K562 (cell line): ENCODE data around the gene ACTL7B. TPM values are rescaled to one million over a fixed set of nuclear protein-coding genes. Genes with fewer than 3 reads are reported as not detected.

Source experiments
- ATF3 ChIP-seq, 2 experiments: fragments of 450-650 bp in 1 of 2; sonication (generic) in 1 of 2; formaldehyde crosslinking in 1 of 2; IDR thresholded peaks in 1 of 2; conservative IDR thresholded peaks in 1 of 2; 2 replicates each; pipeline versions ENCODE4 v1.6.1 to v1.8.1; 2016 to 2023; ENCODE audit warnings: mild to moderate bottlenecking in 2 of 2, moderate library complexity in 2 of 2, inconsistent platforms in 1 of 2, missing genetic modification reagents in 1 of 2
- ATF6 ChIP-seq: sonication (generic); formaldehyde crosslinking; IDR thresholded peaks from 2 replicates; pipeline ENCODE4 v1.4.0; 2020; ENCODE audit warnings: mild to moderate bottlenecking, missing genetic modification reagents
- CBFB ChIP-seq: sonication (generic); formaldehyde crosslinking; IDR thresholded peaks from 2 replicates; pipeline ENCODE4 v1.4.0; 2020; ENCODE audit warnings: mild to moderate bottlenecking, missing genetic modification reagents
- HDAC3 ChIP-seq: fragments of 450-650 bp; IDR thresholded peaks from 2 replicates; pipeline ENCODE4 v1.6.1; 2018; ENCODE audit warnings: borderline replicate concordance, mild to moderate bottlenecking, moderate library complexity; ENCODE audit not compliant: partially characterized antibody
- MBD2 ChIP-seq: sonication (generic); IDR thresholded peaks from 2 replicates; pipeline ENCODE4 v1.6.1; 2016; ENCODE audit warnings: low read depth, borderline replicate concordance
- SREBF2 ChIP-seq: sonication (generic); formaldehyde crosslinking; IDR thresholded peaks from 2 replicates; pipeline ENCODE4 v1.4.0; 2020; ENCODE audit warnings: mild to moderate bottlenecking, missing genetic modification reagents
- ZEB2 ChIP-seq: fragments of 450-650 bp; IDR thresholded peaks from 2 replicates; pipeline ENCODE4 v1.6.1; 2016
- ZNF507 ChIP-seq: conservative IDR thresholded peaks from 2 replicates; pipeline ENCODE4 v1.6.1; 2017; ENCODE audit warnings: missing genetic modification characterization, missing compliant biosample characterization
- ZNF655 ChIP-seq: fragments of 250-450 bp; sonication (Bioruptor Pico); IDR thresholded peaks from 2 replicates; pipeline ENCODE4 v1.5.0; 2021
- polyA plus RNA-seq, 8 experiments: library from polyadenylated mRNA; depleted of rRNA in 4 of 8; stranded (reverse) in 5 of 8; unstranded in 3 of 8; fragments of >200 nt; fragmentation: Nextera tagmentation in 2 of 8; fragmentation: Illumina TruSeq in 1 of 8; extraction: Ambion mirVana in 2 of 8; extraction: Trizol in 1 of 8; gene quantifications; 2 replicates each; pipeline versions ENCODE4 v1.2.1 to v1.2.3, GENCODE V29; 2011 to 2014; ENCODE audit warnings: inconsistent platforms in 1 of 8, missing spikeins in 1 of 8
- total RNA-seq, 7 experiments: library from RNA; depleted of rRNA in 6 of 7; stranded (reverse); fragments of >200 nt in 6 of 7; fragmentation: Illumina TruSeq in 2 of 7; extraction: Trizol in 2 of 7; gene quantifications; 2 replicates each; pipeline versions ENCODE4 v1.2.1 to v1.2.3, GENCODE V29; 2011 to 2021; ENCODE audit warnings: low replicate concordance in 1 of 7

Gene ACTL7B
- total and polyA plus RNA-seq, 9 of the 15 experiments (the other 6 are each of a cell fraction or from before 2014, with no cell fraction given) = not detected

- no peak for TF ChIP-seq ZNF655
- TF ChIP-seq SREBF2 (CRISPR knock-in tag) = no peak
- no peak for TF ChIP-seq ZNF507 (tag)
- TF ChIP-seq ATF6 (CRISPR knock-in tag) = no peak
- no peak for TF ChIP-seq ATF3 (IDR thresholded peaks at IDR 0.05)
- TF ChIP-seq ATF3 (CRISPR knock-in tag; conservative IDR thresholded peaks at IDR 0.05) = no peak
- TF ChIP-seq MBD2 = no peak
- no peak for TF ChIP-seq ZEB2
- no peak for TF ChIP-seq CBFB
- TF ChIP-seq HDAC3 = no peak
Measured at GRCh38 chr9:108836781-108837180, 19.0 kb downstream of the ACTL7B start (continued).
